Activated gamma-delta T cell (primary cell): Measurements from ENCODE around the gene NKX2-3.

Experiments
- DNase-seq: peaks from one replicate; lab custom pipeline; 2025; lab: John Stamatoyannopoulos, UW
- total RNA-seq, 2 donors: gene quantifications; one replicate each; lab custom pipeline; 2026; lab: John Stamatoyannopoulos, UW

NKX2-3 gene
- 0 to 0.65 reads per million in 2 donors for total RNA-seq

- DNase-seq, result no peak
These were observed at the start of gene NKX2-3 for GRCh38 chr10:99532687-99533495. Gene NKX2-3, plus strand, starts transcription at chr10:99532942. Its CDS starts 190 bp downstream, at chr10:99533132.

GRCh38 chr10:99484626-99485581 lies 47.8 kb upstream of the NKX2-3 start:
- no peak for DNase-seq

DNA sequence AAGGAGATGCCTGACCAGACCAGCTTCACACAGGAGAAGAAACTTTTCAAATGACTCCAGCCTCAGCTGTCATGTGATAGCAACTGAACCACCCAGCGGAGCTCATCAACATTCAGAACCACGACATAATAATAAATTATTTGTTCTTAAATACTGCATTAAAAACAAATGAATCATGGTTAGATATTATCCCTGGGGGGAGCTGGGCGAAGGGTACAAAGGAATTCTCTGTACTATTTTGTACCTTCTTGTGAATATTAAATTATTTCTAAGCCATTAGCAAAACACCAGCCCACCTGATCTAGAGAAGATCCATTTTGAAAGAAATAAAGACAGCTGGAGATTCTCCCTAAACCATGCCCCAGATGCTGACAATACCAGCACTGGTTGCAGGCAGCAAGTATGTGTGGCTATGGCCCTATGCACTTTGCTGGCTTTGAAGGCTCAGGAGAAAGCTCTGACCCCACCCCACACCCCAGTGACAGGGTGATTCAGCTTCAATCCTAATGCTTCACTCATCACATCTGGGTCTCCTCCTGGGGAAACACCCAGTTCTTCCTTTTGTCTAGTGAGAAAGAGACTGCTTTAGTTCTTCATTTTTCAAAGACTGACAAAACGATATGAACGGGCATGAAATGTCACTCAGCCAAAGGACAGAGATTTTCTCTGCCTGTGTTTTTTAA lies 45.5 kb upstream of the NKX2-3 start:
- no peak for DNase-seq

- no peak for DNase-seq
These were observed 43.5 kb upstream of the NKX2-3 start for GRCh38 chr10:99489271-99489670.

DNA sequence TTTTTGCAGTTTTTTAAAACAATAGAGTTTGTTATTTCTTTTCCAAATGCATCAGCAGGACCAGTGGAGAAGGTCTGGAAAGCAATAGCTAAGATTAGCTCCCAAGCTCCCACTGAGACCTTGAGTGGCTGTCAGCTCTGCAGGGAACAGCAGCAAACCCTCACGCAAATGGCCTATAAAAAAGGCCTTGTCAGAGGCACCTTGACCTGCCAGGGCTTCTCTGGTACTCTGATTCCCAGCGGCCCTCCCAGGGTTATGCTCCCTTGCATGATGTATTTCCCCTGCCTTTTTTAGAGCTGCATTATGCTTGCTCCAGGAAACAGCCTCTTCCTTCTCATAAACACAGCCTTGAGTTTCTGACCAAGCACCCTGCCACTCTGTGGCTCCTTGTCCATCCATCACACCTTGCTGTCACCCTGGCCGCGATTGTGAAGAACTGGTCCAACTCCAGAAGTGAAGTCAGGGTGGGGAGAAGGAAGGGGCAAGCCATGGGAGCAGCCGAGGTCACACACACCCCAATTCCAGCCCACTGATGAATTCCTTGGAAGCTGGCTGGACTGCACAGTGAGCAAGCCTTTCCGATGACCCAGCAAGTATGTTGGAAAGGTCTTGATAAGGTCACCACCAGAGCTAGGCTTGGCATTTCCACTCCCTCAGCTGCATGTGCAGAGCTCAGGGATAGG lies 35.3 kb upstream of the NKX2-3 start:
- DNase-seq, result no peak

DNA sequence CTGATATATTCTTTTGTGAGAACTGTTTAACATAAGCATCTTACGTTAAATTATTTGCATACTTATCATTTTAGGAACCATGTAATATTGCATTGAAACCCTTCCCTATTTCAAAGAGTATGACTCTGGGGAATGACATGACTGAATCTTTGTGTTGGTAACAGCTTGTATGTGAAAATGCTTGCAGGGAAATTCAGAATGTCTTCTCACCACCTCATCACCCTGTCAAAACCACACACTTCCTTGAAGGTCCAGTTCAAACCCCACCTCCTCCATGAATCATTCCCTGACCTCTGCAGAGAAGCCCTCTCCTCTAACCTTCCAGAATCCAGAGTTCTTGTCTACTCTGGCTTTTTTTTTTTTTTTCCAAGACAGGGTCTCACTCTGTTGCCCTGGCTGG lies 26.3 kb upstream of the NKX2-3 start:
- no peak for DNase-seq

GRCh38 chr10:99507265-99507664 lies 25.5 kb upstream of the NKX2-3 start:
- DNase-seq, result no peak

DNA sequence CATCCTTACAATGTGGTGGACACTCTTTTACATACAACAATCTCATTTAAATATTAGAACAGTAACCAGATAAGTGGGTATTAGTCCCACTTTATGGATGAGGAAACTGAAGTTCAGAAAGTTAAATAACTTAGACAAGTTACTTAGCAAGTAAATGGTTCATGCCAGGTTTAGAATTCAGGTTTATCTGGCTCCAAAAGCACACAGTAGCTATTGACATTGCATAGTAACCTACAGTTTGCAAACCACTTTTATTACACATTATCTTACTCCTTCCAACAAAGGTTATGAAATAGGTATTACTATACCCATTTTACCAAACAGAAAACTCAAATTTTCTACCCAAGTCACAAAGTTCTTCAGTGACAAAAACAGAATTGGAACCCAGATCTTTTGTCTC lies 19.7 kb upstream of the NKX2-3 start:
- DNase-seq, result no peak

- no peak for DNase-seq
These were observed 13.1 kb upstream of the NKX2-3 start for GRCh38 chr10:99519690-99520039.

DNA sequence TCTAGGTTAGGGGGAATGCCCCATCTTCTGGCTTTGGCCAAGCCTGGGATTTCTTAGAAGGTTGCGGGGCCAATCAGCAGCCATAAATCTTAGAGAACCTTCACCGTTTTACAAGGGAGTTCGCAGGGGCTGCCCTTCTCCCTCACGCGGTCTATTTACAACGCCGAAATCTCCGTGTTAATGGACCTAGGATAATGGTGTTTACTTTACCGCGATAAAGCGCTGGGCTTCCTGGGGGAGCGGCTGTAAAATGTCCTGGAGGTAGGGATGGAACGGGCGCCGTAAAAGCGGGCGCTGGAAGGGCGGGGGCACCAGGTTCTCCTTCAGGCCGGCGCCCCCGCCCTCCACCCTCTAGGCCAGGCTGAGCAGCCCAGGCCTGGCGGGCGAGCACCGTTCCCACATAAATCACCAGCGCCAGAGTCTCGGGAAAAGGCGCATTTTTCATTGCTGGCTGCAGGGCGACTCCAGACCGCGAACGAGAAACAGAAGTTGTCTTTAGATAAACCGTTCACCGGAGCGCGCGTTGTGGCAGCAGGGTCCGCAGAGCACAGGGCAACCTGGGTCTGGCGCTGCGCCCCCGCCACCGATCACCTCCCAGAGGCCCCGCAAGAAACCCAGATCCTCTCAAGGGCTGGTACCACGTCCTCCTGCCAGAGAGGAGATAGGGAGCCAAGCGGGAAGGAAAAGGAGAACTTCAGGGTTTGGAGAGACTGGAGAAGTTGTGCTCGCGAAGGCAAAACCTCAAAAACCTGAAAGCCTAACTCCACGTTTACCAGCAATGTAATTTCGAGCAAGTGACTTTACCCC lies 12.5 kb upstream of the NKX2-3 start:
- no peak for DNase-seq

GRCh38 chr10:99520847-99521764 lies 11.6 kb upstream of the NKX2-3 start:
- no peak for DNase-seq

GRCh38 chr10:99521765-99522469 lies 10.8 kb upstream of the NKX2-3 start:
- DNase-seq, result no peak

DNA sequence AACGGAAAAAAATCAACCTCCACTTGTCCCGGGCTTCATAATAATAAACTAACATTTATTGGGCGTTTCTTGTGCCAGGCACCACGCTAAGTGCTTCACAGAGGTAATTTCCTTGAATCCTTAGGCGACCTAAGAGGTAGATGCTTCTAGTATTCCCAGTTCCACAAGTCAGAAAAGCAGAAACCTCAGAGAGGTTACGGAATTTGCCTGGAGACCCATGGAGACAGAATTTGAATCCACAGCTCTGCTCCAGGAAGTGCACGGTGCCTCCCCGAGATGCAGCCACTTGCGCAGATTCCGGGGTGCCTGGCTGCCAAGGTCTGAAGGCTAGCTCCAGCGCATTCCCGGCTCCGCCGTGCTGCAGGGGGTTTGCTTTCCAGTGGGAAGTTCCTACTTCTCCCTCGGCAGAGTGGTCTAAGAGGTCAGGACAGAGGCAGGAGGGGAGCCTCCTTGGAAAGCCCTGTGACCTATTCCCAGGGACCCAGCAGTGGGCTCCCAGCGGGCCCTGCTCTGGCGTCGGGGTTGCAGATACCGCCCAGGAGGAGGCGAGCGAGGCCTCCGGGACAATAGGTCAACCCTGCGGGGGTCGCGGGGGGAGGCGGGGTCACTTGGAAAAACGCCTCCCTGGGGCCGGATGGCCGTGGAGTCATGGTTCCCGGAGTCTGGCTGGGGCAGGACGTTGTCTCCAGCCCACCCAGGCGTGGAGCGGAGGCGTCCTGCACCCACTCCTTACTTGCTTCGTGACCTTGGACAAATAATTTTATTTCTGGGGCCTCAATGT lies 10.1 kb upstream of the NKX2-3 start:
- no peak for DNase-seq

DNA sequence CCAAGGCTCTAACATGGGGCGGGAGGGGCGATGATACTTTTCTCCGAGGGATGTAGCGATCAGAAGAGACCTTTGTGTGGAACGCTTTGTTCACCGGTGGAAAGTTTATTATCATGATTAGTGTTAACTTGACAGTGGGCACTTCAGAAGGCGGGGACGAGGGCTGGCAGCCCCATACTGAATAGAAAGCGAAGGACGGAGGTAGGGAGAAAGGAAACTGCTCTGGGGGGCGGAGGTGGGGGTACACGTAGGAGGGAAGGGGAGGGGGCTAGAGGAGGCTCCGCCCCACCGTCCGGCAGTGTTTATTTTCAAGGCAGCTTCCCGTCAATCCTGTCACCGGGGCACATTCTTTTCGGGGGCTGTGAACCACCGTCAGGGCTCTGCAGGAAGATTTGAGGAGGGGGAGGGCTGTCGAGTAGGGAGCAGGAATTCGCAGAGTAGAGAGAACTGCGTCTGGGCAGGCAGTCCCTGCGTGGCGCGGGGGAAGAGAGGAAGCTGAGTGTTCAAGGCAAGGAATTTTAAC lies 9.4 kb upstream of the NKX2-3 start:
- DNase-seq, result no peak

GRCh38 chr10:99524050-99524666 lies 8.6 kb upstream of the NKX2-3 start:
- no peak for DNase-seq

- DNase-seq, result no peak
These were observed 7.9 kb upstream of the NKX2-3 start for GRCh38 chr10:99524736-99525380.

- DNase-seq, result no peak
These were observed 6.8 kb upstream of the NKX2-3 start for GRCh38 chr10:99525897-99526296.
